PFSK-1 (cell line): Measurements from ENCODE around the gene UBE3B.

Experiments used
- POLR2AphosphoS5 ChIP-seq: IDR thresholded peaks from 2 replicates; pipeline ENCODE4 v1.6.1; 2012; ENCODE audit warnings: low read depth, mild to moderate bottlenecking, control low read depth, low read length, moderate library complexity
- SIN3A ChIP-seq: IDR thresholded peaks from 2 replicates; pipeline ENCODE4 v1.6.1; 2012; ENCODE audit warnings: mild to moderate bottlenecking, low read length, moderate library complexity, borderline replicate concordance; ENCODE audit not compliant: insufficient read depth
- TF ChIP-seq, protein P1 (sequence below), 2 experiments: IDR thresholded peaks; 2 replicates each; pipeline versions ENCODE4 v1.6.1 to v1.8.0; 2011 to 2012; ENCODE audit warnings: low read depth in 2 of 2, low read length in 2 of 2, control low read depth in 1 of 2, inconsistent platforms in 1 of 2, mild to moderate bottlenecking in 1 of 2, moderate library complexity in 1 of 2; ENCODE audit not compliant: insufficient read depth in 1 of 2

- TF ChIP-seq POLR2AphosphoS5, result no peak
- TF ChIP-seq, protein P1, sequence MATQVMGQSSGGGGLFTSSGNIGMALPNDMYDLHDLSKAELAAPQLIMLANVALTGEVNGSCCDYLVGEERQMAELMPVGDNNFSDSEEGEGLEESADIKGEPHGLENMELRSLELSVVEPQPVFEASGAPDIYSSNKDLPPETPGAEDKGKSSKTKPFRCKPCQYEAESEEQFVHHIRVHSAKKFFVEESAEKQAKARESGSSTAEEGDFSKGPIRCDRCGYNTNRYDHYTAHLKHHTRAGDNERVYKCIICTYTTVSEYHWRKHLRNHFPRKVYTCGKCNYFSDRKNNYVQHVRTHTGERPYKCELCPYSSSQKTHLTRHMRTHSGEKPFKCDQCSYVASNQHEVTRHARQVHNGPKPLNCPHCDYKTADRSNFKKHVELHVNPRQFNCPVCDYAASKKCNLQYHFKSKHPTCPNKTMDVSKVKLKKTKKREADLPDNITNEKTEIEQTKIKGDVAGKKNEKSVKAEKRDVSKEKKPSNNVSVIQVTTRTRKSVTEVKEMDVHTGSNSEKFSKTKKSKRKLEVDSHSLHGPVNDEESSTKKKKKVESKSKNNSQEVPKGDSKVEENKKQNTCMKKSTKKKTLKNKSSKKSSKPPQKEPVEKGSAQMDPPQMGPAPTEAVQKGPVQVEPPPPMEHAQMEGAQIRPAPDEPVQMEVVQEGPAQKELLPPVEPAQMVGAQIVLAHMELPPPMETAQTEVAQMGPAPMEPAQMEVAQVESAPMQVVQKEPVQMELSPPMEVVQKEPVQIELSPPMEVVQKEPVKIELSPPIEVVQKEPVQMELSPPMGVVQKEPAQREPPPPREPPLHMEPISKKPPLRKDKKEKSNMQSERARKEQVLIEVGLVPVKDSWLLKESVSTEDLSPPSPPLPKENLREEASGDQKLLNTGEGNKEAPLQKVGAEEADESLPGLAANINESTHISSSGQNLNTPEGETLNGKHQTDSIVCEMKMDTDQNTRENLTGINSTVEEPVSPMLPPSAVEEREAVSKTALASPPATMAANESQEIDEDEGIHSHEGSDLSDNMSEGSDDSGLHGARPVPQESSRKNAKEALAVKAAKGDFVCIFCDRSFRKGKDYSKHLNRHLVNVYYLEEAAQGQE (IDR thresholded peaks at IDR 0.05; ENCODE audit: insufficient read depth in 1 of 2, low read depth in 2 of 2, low read length in 2 of 2), result no peak
- TF ChIP-seq SIN3A, result no peak
Observed at GRCh38 chr12:109458771-109459208, 18.6 kb upstream of the UBE3B start.
